ENCODE results near the gene SCGB1A1. TPM values are rescaled to one million over a fixed set of nuclear protein-coding genes. Genes with fewer than 3 reads are reported as not detected.

SCGB1A1 gene
- polyA plus RNA-seq, 1 of the 3 experiments (the other 2 are of a cell fraction), result not detected

GRCh38 chr11:62401811-62402210, 17.0 kb upstream of the SCGB1A1 start:
- CTCF ChIA-PET, result interaction anchor here (0.9 to 5.5 kb wide), 5 partner anchors 10 to 476 kb away, joined by 3 to 60 read pairs (median 4); no protein-coding TSS in a partner anchor

GRCh38 chr11:62402226-62402959, 16.4 kb upstream of the SCGB1A1 start:
- CTCF ChIA-PET, result interaction anchor here (0.9 to 5.5 kb wide), 5 partner anchors 9 to 476 kb away, joined by 3 to 60 read pairs (median 4); no protein-coding TSS in a partner anchor
- POLR2A ChIA-PET, result no interaction called here
- Histone ChIP-seq H3K9ac (no peak overlapping the region), H3K27me3 (ENCODE audit: insufficient read depth) (no peaks in the 10 kb centered on the region), H3F3A (replicated peaks; ENCODE audit: insufficient read depth) (peaks cover 7% of the 10 kb centered on the region), H3K9me3 (no peaks in the 10 kb centered on the region), H3K27ac (ENCODE audit: low read depth in 2 of 2, low read length in 1 of 2) (no peak overlapping the region), H3K4me1 (ENCODE audit: control insufficient read depth in 1 of 2, insufficient read depth in 2 of 2, low read depth in 1 of 2, low read length in 1 of 2) (peaks cover 29 to 43% of the 10 kb centered on the region in 2 experiments; a peak in 3 of 4 replicates), H3K4me3 (ENCODE audit: low read depth in 2 of 2, low read length in 1 of 2) (no peak overlapping the region), H3K4me2 (no peak overlapping the region), H3K9me2 (no peaks in the 10 kb centered on the region), H2AFZ (ENCODE audit: low read depth) (no peak overlapping the region), H4K20me1 (ENCODE audit: insufficient read depth) (no peaks in the 10 kb centered on the region), H3K79me2 (ENCODE audit: insufficient read depth) (no peaks in the 10 kb centered on the region), H3K36me3 (replicated peaks in 1 of 2; ENCODE audit: control insufficient read depth in 1 of 2, insufficient read depth in 2 of 2, low read length in 1 of 2) (no peaks in the 10 kb centered on the region)
- 89% methylated on average over 15 of the region's 15 CpGs for WGBS (ENCODE audit: low lambda C conversion rate)
- DNase-seq, result no peak
- TF ChIP-seq, protein P1, sequence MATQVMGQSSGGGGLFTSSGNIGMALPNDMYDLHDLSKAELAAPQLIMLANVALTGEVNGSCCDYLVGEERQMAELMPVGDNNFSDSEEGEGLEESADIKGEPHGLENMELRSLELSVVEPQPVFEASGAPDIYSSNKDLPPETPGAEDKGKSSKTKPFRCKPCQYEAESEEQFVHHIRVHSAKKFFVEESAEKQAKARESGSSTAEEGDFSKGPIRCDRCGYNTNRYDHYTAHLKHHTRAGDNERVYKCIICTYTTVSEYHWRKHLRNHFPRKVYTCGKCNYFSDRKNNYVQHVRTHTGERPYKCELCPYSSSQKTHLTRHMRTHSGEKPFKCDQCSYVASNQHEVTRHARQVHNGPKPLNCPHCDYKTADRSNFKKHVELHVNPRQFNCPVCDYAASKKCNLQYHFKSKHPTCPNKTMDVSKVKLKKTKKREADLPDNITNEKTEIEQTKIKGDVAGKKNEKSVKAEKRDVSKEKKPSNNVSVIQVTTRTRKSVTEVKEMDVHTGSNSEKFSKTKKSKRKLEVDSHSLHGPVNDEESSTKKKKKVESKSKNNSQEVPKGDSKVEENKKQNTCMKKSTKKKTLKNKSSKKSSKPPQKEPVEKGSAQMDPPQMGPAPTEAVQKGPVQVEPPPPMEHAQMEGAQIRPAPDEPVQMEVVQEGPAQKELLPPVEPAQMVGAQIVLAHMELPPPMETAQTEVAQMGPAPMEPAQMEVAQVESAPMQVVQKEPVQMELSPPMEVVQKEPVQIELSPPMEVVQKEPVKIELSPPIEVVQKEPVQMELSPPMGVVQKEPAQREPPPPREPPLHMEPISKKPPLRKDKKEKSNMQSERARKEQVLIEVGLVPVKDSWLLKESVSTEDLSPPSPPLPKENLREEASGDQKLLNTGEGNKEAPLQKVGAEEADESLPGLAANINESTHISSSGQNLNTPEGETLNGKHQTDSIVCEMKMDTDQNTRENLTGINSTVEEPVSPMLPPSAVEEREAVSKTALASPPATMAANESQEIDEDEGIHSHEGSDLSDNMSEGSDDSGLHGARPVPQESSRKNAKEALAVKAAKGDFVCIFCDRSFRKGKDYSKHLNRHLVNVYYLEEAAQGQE (IDR thresholded peaks at IDR 0.05; ENCODE audit: low read depth, low read length), result no peak
- TF ChIP-seq MEF2A (IDR thresholded peaks at IDR 0.05; ENCODE audit: borderline replicate concordance, low read depth), result no peak
- TF ChIP-seq MXI1 (IDR thresholded peaks at IDR 0.05; ENCODE audit: low read depth, low read length), result no peak
- no peak for TF ChIP-seq CHD2 (IDR thresholded peaks at IDR 0.05; ENCODE audit: low read length, partially characterized antibody)
- no peak for TF ChIP-seq SMC3 (IDR thresholded peaks at IDR 0.05; ENCODE audit: low read depth, low read length)
- no peak for TF ChIP-seq TEAD4 (IDR thresholded peaks at IDR 0.05; ENCODE audit: borderline replicate concordance, insufficient read depth)
- TF ChIP-seq USF2 (IDR thresholded peaks at IDR 0.05; ENCODE audit: borderline replicate concordance, low read depth, low read length), result no peak
- TF ChIP-seq NFIC (IDR thresholded peaks at IDR 0.05; ENCODE audit: borderline replicate concordance), result no peak

More at GRCh38 chr11:62401811-62402210, 17.0 kb upstream of the SCGB1A1 start:
- Histone ChIP-seq H3K4me3 (ENCODE audit: low read depth in 2 of 2, low read length in 1 of 2) (no peak overlapping the region), H3F3A (replicated peaks; ENCODE audit: insufficient read depth) (peaks cover 7% of the 10 kb centered on the region), H3K9me3 (no peaks in the 10 kb centered on the region), H3K9me2 (no peaks in the 10 kb centered on the region), H4K20me1 (ENCODE audit: insufficient read depth) (no peaks in the 10 kb centered on the region), H3K9ac (no peak overlapping the region), H3K79me2 (ENCODE audit: insufficient read depth) (no peaks in the 10 kb centered on the region), H3K36me3 (replicated peaks in 1 of 2; ENCODE audit: control insufficient read depth in 1 of 2, insufficient read depth in 2 of 2, low read length in 1 of 2) (no peaks in the 10 kb centered on the region), H3K4me2 (no peak overlapping the region), H3K27ac (ENCODE audit: low read depth in 2 of 2, low read length in 1 of 2) (peak overlapping the region in 1 of 2 experiments; percentile 85; a peak in 1 of 4 replicates), H2AFZ (ENCODE audit: low read depth) (no peak overlapping the region), H3K27me3 (ENCODE audit: insufficient read depth) (no peaks in the 10 kb centered on the region), H3K4me1 (ENCODE audit: control insufficient read depth in 1 of 2, insufficient read depth in 2 of 2, low read depth in 1 of 2, low read length in 1 of 2) (peaks cover 29 to 43% of the 10 kb centered on the region in 2 experiments; a peak in 3 of 4 replicates)
- POLR2A ChIA-PET, result interaction anchor here (1.7 to 2.4 kb wide), 2 partner anchors 27 to 263 kb away, joined by 7 read pairs; partner anchors contain the start of genes C11orf98 and CSKMT
- TF ChIP-seq, protein P2, sequence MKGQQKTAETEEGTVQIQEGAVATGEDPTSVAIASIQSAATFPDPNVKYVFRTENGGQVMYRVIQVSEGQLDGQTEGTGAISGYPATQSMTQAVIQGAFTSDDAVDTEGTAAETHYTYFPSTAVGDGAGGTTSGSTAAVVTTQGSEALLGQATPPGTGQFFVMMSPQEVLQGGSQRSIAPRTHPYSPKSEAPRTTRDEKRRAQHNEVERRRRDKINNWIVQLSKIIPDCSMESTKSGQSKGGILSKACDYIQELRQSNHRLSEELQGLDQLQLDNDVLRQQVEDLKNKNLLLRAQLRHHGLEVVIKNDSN (IDR thresholded peaks at IDR 0.05; ENCODE audit: borderline replicate concordance, low read depth), result no peak
- no peak for TF ChIP-seq FOXM1 (IDR thresholded peaks at IDR 0.05; ENCODE audit: low read depth)
- no peak for TF ChIP-seq FOXJ3 (CRISPR knock-in tag; IDR thresholded peaks at IDR 0.05)
- no peak for TF ChIP-seq RXRA (IDR thresholded peaks at IDR 0.05; ENCODE audit: borderline replicate concordance, low read depth)
- TF ChIP-seq RFX5 (IDR thresholded peaks at IDR 0.05; ENCODE audit: low read length), result no peak
- no peak for TF ChIP-seq IRF3 (IDR thresholded peaks at IDR 0.05; ENCODE audit: low read depth, low read length)
- TF ChIP-seq, protein P3, sequence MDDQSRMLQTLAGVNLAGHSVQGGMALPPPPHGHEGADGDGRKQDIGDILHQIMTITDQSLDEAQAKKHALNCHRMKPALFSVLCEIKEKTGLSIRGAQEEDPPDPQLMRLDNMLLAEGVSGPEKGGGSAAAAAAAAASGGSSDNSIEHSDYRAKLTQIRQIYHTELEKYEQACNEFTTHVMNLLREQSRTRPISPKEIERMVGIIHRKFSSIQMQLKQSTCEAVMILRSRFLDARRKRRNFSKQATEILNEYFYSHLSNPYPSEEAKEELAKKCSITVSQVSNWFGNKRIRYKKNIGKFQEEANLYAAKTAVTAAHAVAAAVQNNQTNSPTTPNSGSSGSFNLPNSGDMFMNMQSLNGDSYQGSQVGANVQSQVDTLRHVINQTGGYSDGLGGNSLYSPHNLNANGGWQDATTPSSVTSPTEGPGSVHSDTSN (IDR thresholded peaks at IDR 0.05), result no peak
- TF ChIP-seq TEAD4 (IDR thresholded peaks at IDR 0.05; ENCODE audit: borderline replicate concordance, insufficient read depth), result no peak
- TF ChIP-seq SMC3 (IDR thresholded peaks at IDR 0.05; ENCODE audit: low read depth, low read length), result no peak
- no peak for TF ChIP-seq YY1 (IDR thresholded peaks at IDR 0.05; ENCODE audit: low read depth)
- no peak for DNase-seq
- WGBS (ENCODE audit: low lambda C conversion rate), result 92% methylated on average over 4 of the region's 7 CpGs

Data from SK-N-SH (cell line).